ENCODE data around the gene CSF1R. TPM values are rescaled to one million over a fixed set of nuclear protein-coding genes. Genes with fewer than 3 reads are reported as not detected.
"Not testable (repeated sequence)": the region's sequence is repeated elsewhere in the genome, so short reads cannot be mapped to it uniquely, and the experiment has no call there.

Gene CSF1R
- total RNA-seq, 3 donors from 2014 or later (not counting 1 experiment from before 2014, with no cell fraction given): 4.9 to 39.0 (median 7.8) TPM

GRCh38 chr5:150034662-150035061 lies 51.7 kb downstream of the CSF1R start:
- Histone ChIP-seq H3K9me3 (ENCODE audit: control insufficient read depth, insufficient read depth, low read length) (no peaks in the 10 kb centered on the region), H3K27me3 (ENCODE audit: control insufficient read depth, insufficient read depth, low read length) (no peaks in the 10 kb centered on the region), H3K4me3 (ENCODE audit: low read length) (no peak overlapping the region), H3K27ac (ENCODE audit: low read length) (no peak overlapping the region), H3K4me1 (ENCODE audit: control insufficient read depth, insufficient read depth, low read length) (no peaks in the 10 kb centered on the region), H3K36me3 (ENCODE audit: control insufficient read depth, insufficient read depth, low read length) (peaks cover 87% of the 10 kb centered on the region)
- ATAC-seq (no peak), DNase-seq (no peak)
- no peak overlapping the region for H3K4me3 Mint-ChIP-seq
- no peak for TF ChIP-seq CTCF (IDR thresholded peaks at IDR 0.05)
- H3K27me3 Mint-ChIP-seq (ENCODE audit: low read depth in 2 of 2): peaks cover 0 to 2% of the 10 kb centered on the region in 2 donors
- intact Hi-C loops (cut with micrococcal nuclease): no loop called here
- H3K27ac Mint-ChIP-seq: no peak overlapping the region
- H3K9me3 Mint-ChIP-seq: no peaks in the 10 kb centered on the region
- H3K36me3 Mint-ChIP-seq: peaks cover 73% of the 10 kb centered on the region
- H3K4me1 Mint-ChIP-seq: peaks cover 0 to 6% of the 10 kb centered on the region in 2 donors
- 96% methylated on average over 4 of the region's 4 CpGs for WGBS (ENCODE audit: insufficient coverage)

GRCh38 chr5:150033334-150033733 lies 53.0 kb downstream of the CSF1R start:
- no peak overlapping the region for H3K4me3 ChIP-seq (ENCODE audit: low read length)
- WGBS (ENCODE audit: insufficient coverage): 98% methylated on average over 4 of the region's 4 CpGs
- no peak for TF ChIP-seq CTCF (IDR thresholded peaks at IDR 0.05)
- H3K36me3 Mint-ChIP-seq: peaks cover 72% of the 10 kb centered on the region
- H3K27ac ChIP-seq (ENCODE audit: low read length): no peak overlapping the region
- H3K9me3 ChIP-seq (ENCODE audit: control insufficient read depth, insufficient read depth, low read length): no peaks in the 10 kb centered on the region
- intact Hi-C loops (cut with micrococcal nuclease): no loop called here
- DNase-seq: no peak
- H3K27me3 Mint-ChIP-seq (ENCODE audit: low read depth in 2 of 2): no peaks in the 10 kb centered on the region
- no peak overlapping the region for H3K27ac Mint-ChIP-seq
- peaks cover 83% of the 10 kb centered on the region for H3K36me3 ChIP-seq (ENCODE audit: control insufficient read depth, insufficient read depth, low read length)
- no peaks in the 10 kb centered on the region for H3K27me3 ChIP-seq (ENCODE audit: control insufficient read depth, insufficient read depth, low read length)
- H3K4me1 ChIP-seq (ENCODE audit: control insufficient read depth, insufficient read depth, low read length): no peaks in the 10 kb centered on the region
- no peak for ATAC-seq
- no peak overlapping the region for H3K4me3 Mint-ChIP-seq
- H3K4me1 Mint-ChIP-seq: peaks cover 0 to 6% of the 10 kb centered on the region in 2 donors
- no peaks in the 10 kb centered on the region for H3K9me3 Mint-ChIP-seq

GRCh38 chr5:150028047-150028446 lies 58.3 kb downstream of the CSF1R start:
- H3K36me3 Mint-ChIP-seq: peaks cover 48% of the 10 kb centered on the region
- H3K4me1 ChIP-seq (ENCODE audit: control insufficient read depth, insufficient read depth, low read length); H3K9me3 Mint-ChIP-seq; DNase-seq; H3K27me3 Mint-ChIP-seq (ENCODE audit: low read depth in 2 of 2); H3K4me3 ChIP-seq (ENCODE audit: low read length); intact Hi-C loops (cut with micrococcal nuclease); ATAC-seq; H3K27ac ChIP-seq (ENCODE audit: low read length); H3K4me1 Mint-ChIP-seq; H3K27me3 ChIP-seq (ENCODE audit: control insufficient read depth, insufficient read depth, low read length); H3K4me3 Mint-ChIP-seq; H3K27ac Mint-ChIP-seq; H3K9me3 ChIP-seq (ENCODE audit: control insufficient read depth, insufficient read depth, low read length): not testable (repeated sequence)
- peaks cover 70% of the 10 kb centered on the region for H3K36me3 ChIP-seq (ENCODE audit: control insufficient read depth, insufficient read depth, low read length)
- no CpG with 5 or more reads among the region's 1 CpG for WGBS (ENCODE audit: insufficient coverage)

- H3K27ac ChIP-seq (ENCODE audit: low read length): no peak overlapping the region
- Mint-ChIP-seq H3K4me1 (peaks cover 0 to 2% of the 10 kb centered on the region in 2 donors), H3K27me3 (ENCODE audit: low read depth in 2 of 2) (no peaks in the 10 kb centered on the region), H3K27ac (no peak overlapping the region), H3K4me3 (no peak overlapping the region), H3K36me3 (peaks cover 43% of the 10 kb centered on the region), H3K9me3 (no peaks in the 10 kb centered on the region)
- TF ChIP-seq CTCF (IDR thresholded peaks at IDR 0.05): no peak
- ATAC-seq (no peak), DNase-seq (no peak)
- WGBS (ENCODE audit: insufficient coverage): 100% methylated on average over 4 of the region's 4 CpGs
- no peak overlapping the region for H3K4me3 ChIP-seq (ENCODE audit: low read length)
- H3K27me3 ChIP-seq (ENCODE audit: control insufficient read depth, insufficient read depth, low read length): no peaks in the 10 kb centered on the region
- no peaks in the 10 kb centered on the region for H3K4me1 ChIP-seq (ENCODE audit: control insufficient read depth, insufficient read depth, low read length)
- intact Hi-C loops (cut with micrococcal nuclease): no loop called here
- peaks cover 69% of the 10 kb centered on the region for H3K36me3 ChIP-seq (ENCODE audit: control insufficient read depth, insufficient read depth, low read length)
- H3K9me3 ChIP-seq (ENCODE audit: control insufficient read depth, insufficient read depth, low read length): no peaks in the 10 kb centered on the region
Observed at GRCh38 chr5:150026682-150027172, 59.6 kb downstream of the CSF1R start.
